Placental epithelial cell (primary cell): Measurements from ENCODE around the gene CHRM3. TPM values are rescaled to one million over a fixed set of nuclear protein-coding genes. Genes with fewer than 3 reads are reported as not detected.

Experiments
- total RNA-seq: library from RNA; depleted of rRNA; stranded (reverse); fragments of >200 nt; gene quantifications from 2 replicates; pipeline ENCODE4 v1.2.3, GENCODE V29; 2012

The CHRM3 gene
- total RNA-seq: not detected in 2 replicates

DNA sequence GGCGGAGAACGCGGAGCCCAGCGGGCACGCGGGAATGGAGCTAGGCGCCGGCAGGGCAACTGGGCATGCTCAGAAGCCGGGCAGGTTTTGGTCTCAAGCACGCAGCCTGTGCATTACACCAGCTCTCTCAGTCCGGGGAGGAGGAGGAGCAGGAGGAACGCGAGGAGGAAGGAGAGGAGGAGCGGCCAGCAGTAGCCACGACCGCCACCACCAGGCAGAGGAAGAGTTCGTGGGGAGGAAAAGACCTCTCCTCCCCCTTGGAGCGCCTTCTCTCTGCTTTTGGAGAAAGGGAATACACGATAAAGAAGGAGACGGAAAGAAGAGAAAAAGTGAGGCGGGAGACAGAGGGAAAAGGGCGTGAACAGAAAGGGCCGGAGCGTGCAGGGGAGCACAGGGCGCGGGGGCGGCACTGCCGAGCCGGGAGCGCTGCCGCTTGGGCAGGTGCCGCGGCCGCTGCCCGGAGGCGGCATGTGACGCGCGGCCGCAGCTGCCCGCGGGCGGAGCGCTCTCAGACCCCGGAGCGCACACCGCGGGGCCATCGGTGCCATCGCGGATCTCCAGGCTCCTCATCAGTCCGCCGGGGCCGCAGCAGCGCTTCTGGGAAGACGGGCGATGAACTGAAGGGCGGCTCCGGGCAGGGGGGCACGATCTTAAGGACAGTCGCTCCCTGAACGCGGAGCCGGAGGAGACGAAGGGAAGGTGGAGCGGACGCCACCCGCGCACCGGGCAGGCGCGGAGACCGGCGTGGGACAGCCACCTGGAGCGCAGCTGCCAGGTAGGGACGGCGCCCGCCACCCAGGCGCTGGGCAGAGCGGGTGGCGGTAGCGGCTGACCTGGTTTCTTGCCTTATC, at the start of gene CHRM3:
TSS of gene CHRM3 (plus strand) at position 116 of the 851 bp plus-strand sequence. CDS start 520,884 bp downstream, outside the sequence.

